NB4 (cell line): ENCODE measurements around the gene TOR2A.

Experiments used
- CTCF ChIP-seq: IDR thresholded peaks from one replicate; pipeline ENCODE4 v1.5.1; 2012; ENCODE audit warnings: low read depth, low read length
- POLR2A ChIP-seq: IDR thresholded peaks from 2 replicates; pipeline ENCODE4 v1.6.1; 2011; ENCODE audit warnings: mild to moderate bottlenecking; ENCODE audit not compliant: insufficient read length; ENCODE audit errors: extremely low read depth

GRCh38 chr9:127769929-127770582 is 35.0 kb upstream of the TOR2A start:
- no peak for TF ChIP-seq POLR2A
- TF ChIP-seq CTCF: no peak
